ENCODE measurements around the gene MS4A6E. TPM values are rescaled to one million over a fixed set of nuclear protein-coding genes. Genes with fewer than 3 reads are reported as not detected.

MS4A6E gene
- not detected in 2 replicates for polyA plus RNA-seq (2012; rRNA removed)
- polyA plus RNA-seq (2012; cell fraction: cytosol; rRNA removed) = not detected in 2 replicates
- polyA plus RNA-seq (2012; cell fraction: nucleus; rRNA removed) = not detected in 2 replicates

GRCh38 chr11:60326955-60327354, at the start of gene MS4A6E:
Gene MS4A6E, plus strand, starts transcription at chr11:60327255. Its CDS starts 7,641 bp downstream, at chr11:60334896.
- no peak within 1 kb of the TSS for H3K9ac ChIP-seq
- no peak within 1 kb of the TSS for H3K4me2 ChIP-seq
- ChIA-PET POLR2A (no interaction called here), CTCF (no interaction called here)
- H3K79me2 ChIP-seq (ENCODE audit: insufficient read depth) = no peaks in the 10 kb centered on the region
- H3K9me3 ChIP-seq = no peaks in the 10 kb centered on the region
- H2AFZ ChIP-seq (ENCODE audit: low read depth) = no peak within 1 kb of the TSS
- H3K4me1 ChIP-seq (ENCODE audit: control insufficient read depth in 1 of 2, insufficient read depth in 2 of 2, low read depth in 1 of 2, low read length in 1 of 2) = no peaks in the 10 kb centered on the region
- no peak within 1 kb of the TSS for H3K27ac ChIP-seq (ENCODE audit: low read depth in 2 of 2, low read length in 1 of 2)
- H3K9me2 ChIP-seq = no peaks in the 10 kb centered on the region
- TF ChIP-seq RXRA (IDR thresholded peaks at IDR 0.05; ENCODE audit: borderline replicate concordance, low read depth) (no peak), RAD21 (IDR thresholded peaks at IDR 0.05; ENCODE audit: low read length) (no peak), TAF1 (IDR thresholded peaks at IDR 0.05; ENCODE audit: borderline replicate concordance, low read depth, low read length) (no peak)
- H4K20me1 ChIP-seq (ENCODE audit: insufficient read depth) = no peaks in the 10 kb centered on the region
- WGBS (ENCODE audit: low lambda C conversion rate) = 0% methylated on average over 1 of the region's 1 CpG
- no peaks in the 10 kb centered on the region for H3K27me3 ChIP-seq (ENCODE audit: insufficient read depth)
- H3K4me3 ChIP-seq (ENCODE audit: low read depth in 2 of 2, low read length in 1 of 2) = no peak within 1 kb of the TSS
- H3F3A ChIP-seq (replicated peaks; ENCODE audit: insufficient read depth) = no peaks in the 10 kb centered on the region
- no peak for DNase-seq
- H3K36me3 ChIP-seq (replicated peaks in 1 of 2; ENCODE audit: control insufficient read depth in 1 of 2, insufficient read depth in 2 of 2, low read length in 1 of 2) = no peaks in the 10 kb centered on the region

GRCh38 chr11:60280412-60280811, 46.6 kb upstream of the MS4A6E start, which contains the start of gene MS4A4A:
Gene MS4A4A, plus strand, starts transcription at chr11:60280666. Its CDS starts 10 bp downstream, at chr11:60280676.
- WGBS (ENCODE audit: low lambda C conversion rate) = 32% methylated on average over 3 of the region's 3 CpGs
- no peaks in the 10 kb centered on the region for H3K9me2 ChIP-seq
- no peak within 1 kb of the TSS for H3K9ac ChIP-seq
- no peaks in the 10 kb centered on the region for H3F3A ChIP-seq (replicated peaks; ENCODE audit: insufficient read depth)
- DNase-seq = no peak
- ChIA-PET CTCF (interaction anchor here (1.8 kb wide), 1 partner anchor 14 kb away, joined by 4 read pairs; no protein-coding TSS in a partner anchor), POLR2A (no interaction called here)
- TF ChIP-seq MAX (IDR thresholded peaks at IDR 0.05; ENCODE audit: low read depth) (no peak), RXRA (IDR thresholded peaks at IDR 0.05; ENCODE audit: borderline replicate concordance, low read depth) (no peak), SMC3 (IDR thresholded peaks at IDR 0.05; ENCODE audit: low read depth, low read length) (no peak), TEAD4 (IDR thresholded peaks at IDR 0.05; ENCODE audit: borderline replicate concordance, insufficient read depth) (no peak), RAD21 (IDR thresholded peaks at IDR 0.05; ENCODE audit: low read length) (no peak), TCF12 (IDR thresholded peaks at IDR 0.05) (no peak)
- no peaks in the 10 kb centered on the region for H3K27me3 ChIP-seq (ENCODE audit: insufficient read depth)
- no peaks in the 10 kb centered on the region for H3K36me3 ChIP-seq (replicated peaks in 1 of 2; ENCODE audit: control insufficient read depth in 1 of 2, insufficient read depth in 2 of 2, low read length in 1 of 2)
- H3K4me3 ChIP-seq (ENCODE audit: low read depth in 2 of 2, low read length in 1 of 2) = no peak within 1 kb of the TSS
- H3K27ac ChIP-seq (ENCODE audit: low read depth in 2 of 2, low read length in 1 of 2) = no peak within 1 kb of the TSS
- H3K9me3 ChIP-seq = no peaks in the 10 kb centered on the region
- no peak within 1 kb of the TSS for H3K4me2 ChIP-seq
- no peaks in the 10 kb centered on the region for H3K79me2 ChIP-seq (ENCODE audit: insufficient read depth)
- no peak within 1 kb of the TSS for H2AFZ ChIP-seq (ENCODE audit: low read depth)
- no peaks in the 10 kb centered on the region for H3K4me1 ChIP-seq (ENCODE audit: control insufficient read depth in 1 of 2, insufficient read depth in 2 of 2, low read depth in 1 of 2, low read length in 1 of 2)
- no peaks in the 10 kb centered on the region for H4K20me1 ChIP-seq (ENCODE audit: insufficient read depth)

GRCh38 chr11:60281485-60281884, 45.6 kb upstream of the MS4A6E start:
- no peak overlapping the region for H3K27ac ChIP-seq (ENCODE audit: low read depth in 2 of 2, low read length in 1 of 2)
- DNase-seq = no peak
- POLR2A ChIA-PET = no interaction called here
- H3K4me3 ChIP-seq (ENCODE audit: low read depth in 2 of 2, low read length in 1 of 2) = no peak overlapping the region
- no peaks in the 10 kb centered on the region for H3K79me2 ChIP-seq (ENCODE audit: insufficient read depth)
- no peak overlapping the region for H3K9ac ChIP-seq
- no peaks in the 10 kb centered on the region for H3K9me3 ChIP-seq
- no peaks in the 10 kb centered on the region for H3F3A ChIP-seq (replicated peaks; ENCODE audit: insufficient read depth)
- no peaks in the 10 kb centered on the region for H4K20me1 ChIP-seq (ENCODE audit: insufficient read depth)
- no peaks in the 10 kb centered on the region for H3K36me3 ChIP-seq (replicated peaks in 1 of 2; ENCODE audit: control insufficient read depth in 1 of 2, insufficient read depth in 2 of 2, low read length in 1 of 2)
- no peak overlapping the region for H3K4me2 ChIP-seq
- H3K4me1 ChIP-seq (ENCODE audit: control insufficient read depth in 1 of 2, insufficient read depth in 2 of 2, low read depth in 1 of 2, low read length in 1 of 2) = no peaks in the 10 kb centered on the region
- H3K9me2 ChIP-seq = no peaks in the 10 kb centered on the region
- no peaks in the 10 kb centered on the region for H3K27me3 ChIP-seq (ENCODE audit: insufficient read depth)
- TF ChIP-seq GATA2 (CRISPR knock-in tag; IDR thresholded peaks at IDR 0.05) = no peak
- TF ChIP-seq MAX (IDR thresholded peaks at IDR 0.05; ENCODE audit: low read depth) = no peak
- no peak for TF ChIP-seq TAF1 (IDR thresholded peaks at IDR 0.05; ENCODE audit: borderline replicate concordance, low read depth, low read length)
- TF ChIP-seq MEF2A (IDR thresholded peaks at IDR 0.05; ENCODE audit: borderline replicate concordance, low read depth) = no peak
- TF ChIP-seq USF1 (IDR thresholded peaks at IDR 0.05; ENCODE audit: borderline replicate concordance, low read depth) = no peak
- TF ChIP-seq FOXJ3 (CRISPR knock-in tag; IDR thresholded peaks at IDR 0.05) = no peak
- CTCF ChIA-PET = no interaction called here
- H2AFZ ChIP-seq (ENCODE audit: low read depth) = no peak overlapping the region
- WGBS (ENCODE audit: low lambda C conversion rate) = 0% methylated on average over 2 of the region's 2 CpGs
